Heart left ventricle (tissue), 13 donors: Measurements from ENCODE around the gene HARBI1.

Experiments used
- POLR2A ChIP-seq, 2 donors: fragments of 450-650 bp; IDR thresholded peaks; one replicate each; pipeline ENCODE4 v1.6.1; 2017; ENCODE audit warnings: antibody characterized with exemption in 2 of 2, mild to moderate bottlenecking in 2 of 2, moderate library complexity in 2 of 2
- TF ChIP-seq, protein P1 (sequence below), 12 donors: fragments of 200-600 bp; sonication (generic) in 4 of 12; IDR thresholded peaks; one replicate each; pipeline versions ENCODE4 v1.5.0 to v1.8.0; 2018 to 2022; ENCODE audit warnings: antibody characterized with exemption in 12 of 12, mild to moderate bottlenecking in 5 of 12
- donor health status: ischemic (EF 13 %, LVEDD 7.1; RV severe dilation, severe dysfunction).
- donor health status: DM: no; HTN: yes; CAD: no.
- donor health status: DM: no; HTN: no; CAD: no.
- donor health status: ischemic (EF 25% LVEDD 6.9; RV normal size, moderate dysfunction).
- donor health status: ischemic (EF 25% LVEDD 5.7; RV mildly dilated, moderate dysfunction).
- donor health status: ischemic (EF 35%, LVEDD 5.7; RV mildly dilated, moderate dysfunction).
- donor health status: nonischemic (EF 11% LVEDD 7.7; RV severe dilation, severe dysfunction).
- donor health status: DM: yes; HTN: yes; CAD: no.
- donor health status: PGD.
- donor health status: ischemic (EF 29% LVEDD 5.4; RV normal size, mild dysfunction).
- donor health status: nonischemic (EF 23%, LVEDD 6.1; RV moderate dilation, normal function).

DNA sequence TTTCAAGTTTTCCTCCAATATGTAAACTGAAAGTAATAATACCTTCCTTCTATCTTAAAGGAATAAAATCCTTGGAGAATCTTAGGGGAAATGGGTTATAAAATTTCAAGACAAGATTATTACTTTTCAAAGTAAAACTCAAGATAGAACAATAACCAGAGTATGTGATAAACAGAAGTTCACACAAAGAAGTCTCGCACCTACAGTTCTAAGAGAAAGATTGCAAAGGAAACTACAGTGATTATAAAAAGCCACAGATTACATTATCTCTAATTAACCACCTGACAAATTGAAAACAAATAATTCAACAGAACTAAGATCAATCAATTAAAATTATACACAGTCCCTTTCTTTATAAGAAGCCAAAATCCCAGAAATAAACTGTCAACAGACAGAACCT is 57.2 kb downstream of the HARBI1 start:
- TF ChIP-seq, protein P1, sequence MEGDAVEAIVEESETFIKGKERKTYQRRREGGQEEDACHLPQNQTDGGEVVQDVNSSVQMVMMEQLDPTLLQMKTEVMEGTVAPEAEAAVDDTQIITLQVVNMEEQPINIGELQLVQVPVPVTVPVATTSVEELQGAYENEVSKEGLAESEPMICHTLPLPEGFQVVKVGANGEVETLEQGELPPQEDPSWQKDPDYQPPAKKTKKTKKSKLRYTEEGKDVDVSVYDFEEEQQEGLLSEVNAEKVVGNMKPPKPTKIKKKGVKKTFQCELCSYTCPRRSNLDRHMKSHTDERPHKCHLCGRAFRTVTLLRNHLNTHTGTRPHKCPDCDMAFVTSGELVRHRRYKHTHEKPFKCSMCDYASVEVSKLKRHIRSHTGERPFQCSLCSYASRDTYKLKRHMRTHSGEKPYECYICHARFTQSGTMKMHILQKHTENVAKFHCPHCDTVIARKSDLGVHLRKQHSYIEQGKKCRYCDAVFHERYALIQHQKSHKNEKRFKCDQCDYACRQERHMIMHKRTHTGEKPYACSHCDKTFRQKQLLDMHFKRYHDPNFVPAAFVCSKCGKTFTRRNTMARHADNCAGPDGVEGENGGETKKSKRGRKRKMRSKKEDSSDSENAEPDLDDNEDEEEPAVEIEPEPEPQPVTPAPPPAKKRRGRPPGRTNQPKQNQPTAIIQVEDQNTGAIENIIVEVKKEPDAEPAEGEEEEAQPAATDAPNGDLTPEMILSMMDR (IDR thresholded peaks at IDR 0.05): no peak
- no peak for TF ChIP-seq POLR2A (IDR thresholded peaks at IDR 0.05)
